ENCODE measurements around the gene MYH7.
"Not testable (repeated sequence)": the region's sequence is repeated elsewhere in the genome, so short reads cannot be mapped to it uniquely, and the experiment has no call there.

The MYH7 gene

GRCh38 chr14:23435543-23436326 is at the start of gene MYH7:
Gene MYH7 (minus strand): TSS chr14:23435660. CDS start chr14:23433732, 1,928 bp downstream.
- in situ Hi-C loops (cut with HindIII; ENCODE audit: low sequenced_read_pairs): loop anchor here (5.0 kb wide), 1 partner anchor 68 kb away; the partner anchor contains the start of gene EFS

GRCh38 chr14:23483236-23483854 is 47.9 kb upstream of the MYH7 start:
- in situ Hi-C loops (cut with HindIII; ENCODE audit: low sequenced_read_pairs): loop anchor here (5.0 kb wide), 1 partner anchor 49 kb away; no protein-coding TSS in a partner anchor

GRCh38 chr14:23482823-23483148 is 47.3 kb upstream of the MYH7 start:
- in situ Hi-C loops (cut with HindIII; ENCODE audit: low sequenced_read_pairs): loop anchor here (5.0 kb wide), 1 partner anchor 50 kb away; no protein-coding TSS in a partner anchor

- in situ Hi-C loops (cut with HindIII; ENCODE audit: low sequenced_read_pairs): loop anchor here (5.0 kb wide), 1 partner anchor 50 kb away; no protein-coding TSS in a partner anchor
Observed at GRCh38 chr14:23481979-23482822, 46.7 kb upstream of the MYH7 start.

- in situ Hi-C loops (cut with HindIII; ENCODE audit: low sequenced_read_pairs): loop anchor here (5.0 kb wide), 1 partner anchor 51 kb away; no protein-coding TSS in a partner anchor
Observed at GRCh38 chr14:23481362-23481970, 46.0 kb upstream of the MYH7 start.

- in situ Hi-C loops (cut with HindIII; ENCODE audit: low sequenced_read_pairs): no loop called here
Observed at GRCh38 chr14:23478109-23478759, 42.8 kb upstream of the MYH7 start.

DNA sequence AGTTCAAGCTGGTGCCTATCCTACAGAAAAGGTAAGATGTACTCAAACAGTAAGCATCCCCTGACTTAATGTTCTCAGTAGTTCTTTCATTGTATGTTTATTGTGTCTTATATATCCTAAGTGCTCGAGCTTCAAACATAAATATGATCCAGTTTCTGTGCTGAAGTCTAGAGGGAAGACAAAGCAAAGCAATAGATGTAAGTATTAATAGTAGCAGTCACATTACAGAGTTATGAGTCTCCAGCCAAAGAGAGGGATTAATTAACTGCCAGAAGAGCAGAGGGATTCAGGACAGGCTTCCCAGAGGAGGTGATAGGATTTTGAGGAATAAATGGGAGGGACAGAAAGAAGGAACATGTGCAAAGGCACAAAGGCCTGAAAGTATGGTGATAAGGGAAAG is 35.5 kb upstream of the MYH7 start:
- in situ Hi-C loops (cut with HindIII; ENCODE audit: low sequenced_read_pairs): no loop called here

GRCh38 chr14:23469906-23470403 is 34.5 kb upstream of the MYH7 start:
- in situ Hi-C loops (cut with HindIII; ENCODE audit: low sequenced_read_pairs): no loop called here

- in situ Hi-C loops (cut with HindIII; ENCODE audit: low sequenced_read_pairs): no loop called here
Observed at GRCh38 chr14:23469127-23469905, 33.9 kb upstream of the MYH7 start, which contains the start of gene NGDN. Gene NGDN (plus strand): TSS chr14:23469703. CDS start chr14:23469716, 13 bp downstream.

DNA sequence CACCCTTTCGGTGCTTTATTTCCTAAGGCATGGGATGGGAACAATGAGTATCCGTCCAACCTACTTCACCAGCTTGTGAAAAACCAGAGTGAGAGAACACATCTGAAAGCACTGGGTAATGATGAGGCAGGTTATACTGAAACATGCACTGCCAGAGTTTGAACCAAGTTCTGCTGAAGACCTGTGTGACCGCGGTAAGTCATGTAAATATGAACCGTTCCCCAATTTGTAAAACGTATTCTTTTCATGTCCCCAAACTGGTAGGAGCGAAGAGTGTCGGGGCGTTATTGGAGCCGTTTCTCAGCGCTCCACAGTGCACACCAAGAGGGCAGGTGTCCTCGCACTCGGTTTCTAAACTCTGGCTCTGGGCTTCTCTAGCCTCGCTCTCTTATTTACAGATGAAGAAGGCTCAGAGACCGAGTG is 33.3 kb upstream of the MYH7 start:
- in situ Hi-C loops (cut with HindIII; ENCODE audit: low sequenced_read_pairs): no loop called here

GRCh38 chr14:23465261-23465660 is 29.8 kb upstream of the MYH7 start:
- in situ Hi-C loops (cut with HindIII; ENCODE audit: low sequenced_read_pairs): no loop called here

DNA sequence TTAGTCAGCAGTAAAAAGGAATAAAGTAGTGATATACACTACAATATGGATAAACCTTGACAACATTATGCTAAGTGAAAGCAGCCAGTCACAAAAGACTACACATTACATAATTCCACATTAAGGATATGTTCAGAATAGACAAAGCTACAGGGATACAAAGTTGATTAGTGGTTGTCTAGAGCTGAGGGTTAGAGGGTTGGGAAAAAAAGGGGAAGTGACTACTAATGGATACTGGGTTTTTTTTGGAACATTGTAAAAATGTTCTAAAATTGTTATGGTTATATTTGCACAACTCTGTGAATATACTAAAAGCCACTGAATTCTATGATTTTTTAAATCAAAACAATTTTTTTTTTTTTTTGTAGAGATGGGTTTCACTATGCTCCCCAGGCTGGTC is 29.2 kb upstream of the MYH7 start:
- in situ Hi-C loops (cut with HindIII; ENCODE audit: low sequenced_read_pairs): no loop called here

- in situ Hi-C loops (cut with HindIII; ENCODE audit: low sequenced_read_pairs): no loop called here
Observed at GRCh38 chr14:23460960-23461359, 25.5 kb upstream of the MYH7 start.

DNA sequence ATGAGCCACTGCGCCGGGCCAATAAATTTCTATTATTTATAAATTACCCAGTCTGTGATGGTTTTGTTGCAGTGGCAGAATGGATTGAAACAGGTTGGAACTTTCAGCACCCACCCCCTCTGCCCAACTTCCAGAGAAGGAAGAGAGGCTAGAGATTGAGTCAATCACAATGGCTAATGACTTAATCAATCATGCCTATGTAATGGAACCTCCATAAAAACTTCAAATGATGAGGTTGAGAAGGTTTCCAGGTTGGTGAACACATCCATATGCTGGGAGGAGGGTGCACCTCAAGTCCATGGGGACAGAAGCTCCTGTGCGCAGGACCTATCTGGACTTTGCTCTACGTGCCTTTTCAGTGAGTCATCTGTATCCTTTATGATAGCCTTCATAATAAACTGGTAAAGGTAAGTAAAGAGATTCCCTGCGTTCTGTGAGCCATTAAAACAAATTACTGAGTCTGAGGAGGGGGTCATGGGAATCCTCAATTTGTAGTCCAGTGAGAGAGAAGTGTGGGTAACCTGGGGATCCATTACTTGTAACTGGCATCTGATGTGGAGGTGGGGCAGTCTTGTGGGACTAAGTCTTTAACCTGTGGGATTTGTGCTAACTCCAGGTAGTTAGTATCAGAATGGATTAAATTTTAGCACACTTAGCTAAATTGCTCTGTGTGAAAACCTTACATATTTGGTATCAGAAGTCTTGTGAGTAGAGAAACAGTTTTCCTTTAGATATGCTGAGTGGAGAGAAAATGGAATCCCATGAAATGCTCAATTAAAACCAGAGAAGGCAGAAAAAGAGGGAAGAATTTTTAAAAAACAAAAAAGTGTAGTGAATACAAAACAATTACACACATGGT is 22.4 kb upstream of the MYH7 start:
- in situ Hi-C loops (cut with HindIII; ENCODE audit: low sequenced_read_pairs): no loop called here

DNA sequence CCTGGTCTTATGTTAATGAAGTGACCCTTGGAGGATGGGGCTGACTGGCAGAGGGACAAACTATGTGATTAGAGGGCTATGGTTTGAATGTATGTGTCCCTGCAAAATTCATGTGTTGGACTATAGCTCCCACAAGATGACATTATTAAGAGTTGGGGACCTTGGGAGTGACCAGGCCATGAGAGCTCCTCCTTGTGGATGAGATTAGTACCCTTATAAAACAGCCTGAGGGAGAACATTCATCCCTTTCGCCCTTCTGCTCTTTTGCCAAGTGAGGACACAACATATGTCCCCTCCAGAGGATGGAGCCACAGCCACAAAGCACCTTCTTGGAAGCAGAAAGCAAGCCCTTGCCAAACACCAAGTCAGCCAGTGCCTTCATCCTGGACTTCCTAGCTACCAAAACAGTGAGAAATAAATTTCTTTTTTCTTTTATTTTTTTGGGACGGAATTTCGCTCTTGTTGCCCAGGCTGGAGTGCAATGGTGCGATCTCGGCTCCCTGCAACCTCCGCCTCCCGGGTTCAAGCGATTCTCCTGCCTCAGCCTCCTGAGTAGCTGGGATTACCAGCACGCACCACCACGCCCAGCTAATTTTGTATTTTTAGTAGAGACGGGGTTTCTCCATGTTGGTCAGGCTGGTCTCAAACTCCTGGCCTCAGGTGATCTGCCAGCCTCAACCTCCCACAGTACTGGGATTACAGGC is 21.6 kb upstream of the MYH7 start:
- in situ Hi-C loops (cut with HindIII; ENCODE audit: low sequenced_read_pairs): not testable (repeated sequence)

DNA sequence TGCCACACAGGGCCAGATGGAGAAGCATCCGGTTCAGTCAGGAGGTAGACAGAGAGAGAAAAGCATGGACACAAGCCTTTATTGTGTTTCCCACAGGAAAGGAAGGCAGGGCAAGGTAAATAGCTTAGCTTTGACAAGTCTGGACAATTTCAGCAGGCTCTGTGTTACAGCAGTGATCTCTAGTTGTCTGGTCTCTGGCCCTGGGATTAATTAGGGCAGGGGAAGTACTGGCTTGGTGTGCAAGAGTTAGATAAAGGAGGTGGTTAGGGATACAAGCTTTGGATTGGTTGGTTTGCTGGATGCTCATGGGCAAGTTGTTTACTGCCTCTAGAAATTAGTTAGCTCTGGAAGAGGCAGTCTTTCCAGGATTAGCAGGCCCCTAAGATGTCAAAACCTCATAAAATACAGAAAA is 19.0 kb upstream of the MYH7 start:
- in situ Hi-C loops (cut with HindIII; ENCODE audit: low sequenced_read_pairs): no loop called here

GRCh38 chr14:23452237-23452636 is 16.8 kb upstream of the MYH7 start:
- in situ Hi-C loops (cut with HindIII; ENCODE audit: low sequenced_read_pairs): no loop called here

GRCh38 chr14:23450379-23450778 is 14.9 kb upstream of the MYH7 start:
- in situ Hi-C loops (cut with HindIII; ENCODE audit: low sequenced_read_pairs): no loop called here
